Common myeloid progenitor, CD34-positive (primary cell): ENCODE measurements around the gene PXN.

ENCODE experiments used
- CTCF ChIA-PET: fragments of 350-600 bp; sonication (Branson Sonifier 250); formaldehyde crosslinking; loops from one replicate; lab custom pipeline; 2021; ENCODE audit warnings: antibody characterized with exemption; lab: Charles Lee
- POLR2A ChIA-PET: fragments of 350-600 bp; sonication (Branson Sonifier 250); formaldehyde crosslinking; loops from one replicate; lab custom pipeline; 2021; ENCODE audit warnings: antibody characterized with exemption; lab: Charles Lee
- DNase-seq, 3 donors: peaks; one replicate each; pipeline versions ENCODE4 v3.0.0 to v3.0.0-alpha.2; 2013
- H3K27ac ChIP-seq, 2 experiments: 1 replicate in 1 of 2; 2 replicates in 1 of 2; pipeline ENCODE4 v1.7.0; 2013; ENCODE audit warnings: inconsistent platforms in 2 of 2, low read length in 2 of 2, mild to moderate bottlenecking in 2 of 2, low read depth in 1 of 2, moderate library complexity in 1 of 2; ENCODE audit not compliant: severe bottlenecking in 2 of 2, insufficient read depth in 1 of 2, poor library complexity in 1 of 2
- H3K27me3 ChIP-seq, 5 experiments: replicated peaks in 2 of 5; 1 replicate in 3 of 5; 2 replicates in 2 of 5; pipeline versions ENCODE4 v1.6.1 to v1.7.0; 2013; ENCODE audit warnings: low read length in 4 of 5, mild to moderate bottlenecking in 2 of 5, moderate library complexity in 2 of 5, inconsistent platforms in 1 of 5; ENCODE audit not compliant: insufficient read depth in 5 of 5, control insufficient read depth in 4 of 5
- H3K36me3 ChIP-seq, 4 experiments: 1 replicate in 2 of 4; 2 replicates in 2 of 4; pipeline versions ENCODE4 v1.6.1 to v1.7.0; 2013; ENCODE audit warnings: low read length in 3 of 4, control low read depth in 1 of 4, mild to moderate bottlenecking in 1 of 4; ENCODE audit not compliant: control insufficient read depth in 4 of 4, insufficient read depth in 4 of 4
- H3K4me1 ChIP-seq, 4 experiments: 1 replicate in 3 of 4; 2 replicates in 1 of 4; pipeline versions ENCODE4 v1.6.1 to v1.7.1; 2013; ENCODE audit warnings: low read length in 3 of 4, mild to moderate bottlenecking in 3 of 4, control low read depth in 1 of 4, inconsistent platforms in 1 of 4, moderate library complexity in 1 of 4; ENCODE audit not compliant: control insufficient read depth in 4 of 4, insufficient read depth in 4 of 4; ENCODE audit errors: control extremely low read depth in 1 of 4
- H3K4me3 ChIP-seq, 7 experiments: 1 replicate in 4 of 7; 2 replicates in 3 of 7; pipeline versions ENCODE4 v1.5.1 to v1.7.0; 2013; ENCODE audit warnings: mild to moderate bottlenecking in 7 of 7, low read length in 6 of 7, moderate library complexity in 6 of 7, inconsistent platforms in 2 of 7, low read depth in 2 of 7, control low read depth in 1 of 7; ENCODE audit not compliant: insufficient read depth in 4 of 7, control insufficient read depth in 1 of 7; ENCODE audit errors: extremely low read depth in 1 of 7
- H3K9me3 ChIP-seq, 5 experiments: 1 replicate in 4 of 5; 2 replicates in 1 of 5; pipeline versions ENCODE4 v1.6.1 to v1.7.1; 2013; ENCODE audit warnings: low read length in 4 of 5, mild to moderate bottlenecking in 2 of 5, inconsistent platforms in 1 of 5, low read depth in 1 of 5, moderate library complexity in 1 of 5; ENCODE audit not compliant: control insufficient read depth in 4 of 5, insufficient read depth in 2 of 5; ENCODE audit errors: control extremely low read depth in 1 of 5
- WGBS: methylation state at CpG from one replicate; pipeline ENCODE4 v1.1.5; 2013; ENCODE audit not compliant: insufficient coverage; 5-methylcytosine and 5-hydroxymethylcytosine counted together

The PXN gene

DNA sequence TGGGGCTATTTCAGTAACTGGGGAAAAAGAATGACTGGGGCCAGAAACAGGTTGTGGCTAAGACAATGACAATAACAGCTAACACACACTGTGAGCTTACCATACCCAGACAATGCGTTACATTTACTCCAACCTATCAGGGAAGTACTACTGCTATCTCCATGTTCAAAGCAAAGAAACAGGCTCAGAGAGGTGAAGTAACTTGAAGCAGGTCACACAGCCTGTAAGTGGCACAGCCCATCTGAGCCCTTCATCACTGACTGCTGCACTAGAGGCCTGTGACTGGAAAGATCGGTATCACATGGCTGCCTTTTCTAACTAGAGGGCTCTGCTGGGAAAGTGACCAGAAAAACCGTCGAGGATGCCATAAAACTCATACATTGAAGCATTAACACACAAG lies 78.9 kb downstream of the PXN start:
- ChIA-PET CTCF (interaction anchor here (1.2 kb wide), 1 partner anchor 15 kb away, joined by 4 read pairs; the partner anchor contains the start of gene RPLP0), POLR2A (interaction anchor here (1.0 kb wide), 1 partner anchor 15 kb away, joined by 3 read pairs; the partner anchor contains the start of gene RPLP0)
- Histone ChIP-seq H3K9me3 (no peaks in the 10 kb centered on the region), H3K4me1 (no peaks in the 10 kb centered on the region), H3K4me3 (no peak overlapping the region), H3K27me3 (no peaks in the 10 kb centered on the region), H3K27ac (no peak overlapping the region), H3K36me3 (peaks cover 25 to 83% (median 62%) of the 10 kb centered on the region in 4 experiments)
- no peak for DNase-seq
- WGBS: 100% methylated on average over 2 of the region's 4 CpGs

DNA sequence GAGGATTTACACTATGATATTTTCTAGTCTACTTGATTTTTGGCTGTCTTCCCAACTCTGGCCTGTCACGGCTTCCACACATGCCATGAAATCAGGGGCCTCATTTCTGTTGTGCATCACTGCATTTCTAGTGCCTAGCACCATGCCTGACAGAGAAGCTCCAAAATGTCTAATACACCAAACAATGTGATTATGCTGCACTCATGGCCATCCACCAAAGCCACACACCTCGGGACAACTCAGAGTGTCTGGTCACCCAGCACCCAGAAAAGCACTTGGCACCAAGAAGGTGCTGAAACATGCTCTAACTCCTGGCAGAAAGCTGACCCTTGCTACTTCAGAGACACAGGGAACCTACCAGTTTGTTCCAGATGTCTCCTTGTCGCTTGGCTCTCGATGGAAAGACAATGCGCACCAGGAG lies 82.3 kb downstream of the PXN start:
- CTCF ChIA-PET: no interaction called here
- no peaks in the 10 kb centered on the region for H3K4me1 ChIP-seq
- H3K27me3 ChIP-seq: no peaks in the 10 kb centered on the region
- WGBS: 100% methylated on average over 5 of the region's 5 CpGs
- DNase-seq: no peak
- H3K4me3 ChIP-seq: no peak overlapping the region
- POLR2A ChIA-PET: no interaction called here
- peaks cover 29 to 79% (median 59%) of the 10 kb centered on the region in 4 experiments for H3K36me3 ChIP-seq
- H3K27ac ChIP-seq: no peak overlapping the region
- H3K9me3 ChIP-seq: no peaks in the 10 kb centered on the region

DNA sequence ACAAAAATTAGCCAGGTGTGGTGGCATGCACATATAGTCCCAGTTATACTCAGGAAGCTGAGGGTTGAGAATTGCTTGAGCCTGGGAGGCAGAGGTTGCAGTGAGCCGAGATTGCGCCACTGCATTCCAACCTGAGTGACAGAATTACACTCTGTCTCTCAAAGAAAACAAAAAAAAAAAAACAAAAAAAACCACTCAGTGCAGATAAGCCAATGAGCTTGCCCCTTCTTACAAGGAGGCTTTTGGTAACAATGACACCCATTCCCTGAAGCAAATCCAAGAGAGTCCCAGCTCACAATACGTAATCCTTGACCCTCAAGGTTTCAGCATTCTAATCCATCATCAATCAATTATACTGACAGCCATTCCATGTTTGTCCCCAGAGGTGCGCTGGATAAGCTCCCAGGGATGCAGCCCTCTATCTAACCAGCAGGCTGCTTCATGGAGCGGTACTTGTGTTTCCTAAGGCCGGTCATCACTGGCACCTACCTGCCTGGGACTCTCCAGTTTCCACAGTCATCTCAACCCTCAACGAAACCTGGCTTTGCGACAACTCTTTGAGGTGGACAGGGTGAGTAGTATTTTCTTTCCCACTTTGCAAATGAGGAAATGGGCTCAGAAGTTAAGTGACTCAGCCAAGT lies 83.4 kb downstream of the PXN start:
- H3K4me3 ChIP-seq: no peak overlapping the region
- peaks cover 28 to 83% (median 61%) of the 10 kb centered on the region in 4 experiments for H3K36me3 ChIP-seq
- no peaks in the 10 kb centered on the region for H3K9me3 ChIP-seq
- H3K4me1 ChIP-seq: no peaks in the 10 kb centered on the region
- no peak overlapping the region for H3K27ac ChIP-seq
- CTCF ChIA-PET: no interaction called here
- no peak for DNase-seq
- 96% methylated on average over 8 of the region's 8 CpGs for WGBS
- H3K27me3 ChIP-seq: no peaks in the 10 kb centered on the region
- POLR2A ChIA-PET: no interaction called here

DNA sequence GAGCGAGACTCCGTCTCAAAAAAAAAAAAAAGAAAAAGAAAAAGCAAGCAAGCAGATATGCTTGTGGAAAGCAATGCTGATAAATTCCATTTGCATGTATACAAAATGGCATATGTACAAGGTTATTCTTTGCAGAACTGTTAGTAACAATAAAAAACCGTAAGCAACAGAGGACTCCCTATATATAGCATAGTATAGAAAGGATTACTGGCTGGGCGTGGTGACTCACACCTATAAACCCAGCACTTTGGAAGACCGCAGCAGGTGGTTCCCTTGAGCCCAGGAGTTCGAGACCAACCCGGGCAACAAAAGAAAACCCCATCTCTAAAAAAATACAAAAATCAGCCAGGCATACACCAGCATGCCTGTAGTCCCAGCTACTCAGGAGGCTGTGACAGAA lies 84.6 kb downstream of the PXN start:
- Histone ChIP-seq H3K27ac (no peak overlapping the region), H3K4me3 (no peak overlapping the region), H3K27me3 (no peaks in the 10 kb centered on the region), H3K36me3 (peaks cover 24 to 83% (median 61%) of the 10 kb centered on the region in 4 experiments), H3K9me3 (no peaks in the 10 kb centered on the region), H3K4me1 (no peaks in the 10 kb centered on the region)
- DNase-seq: no peak
- POLR2A ChIA-PET: no interaction called here
- 97% methylated on average over 4 of the region's 7 CpGs for WGBS
- CTCF ChIA-PET: no interaction called here

DNA sequence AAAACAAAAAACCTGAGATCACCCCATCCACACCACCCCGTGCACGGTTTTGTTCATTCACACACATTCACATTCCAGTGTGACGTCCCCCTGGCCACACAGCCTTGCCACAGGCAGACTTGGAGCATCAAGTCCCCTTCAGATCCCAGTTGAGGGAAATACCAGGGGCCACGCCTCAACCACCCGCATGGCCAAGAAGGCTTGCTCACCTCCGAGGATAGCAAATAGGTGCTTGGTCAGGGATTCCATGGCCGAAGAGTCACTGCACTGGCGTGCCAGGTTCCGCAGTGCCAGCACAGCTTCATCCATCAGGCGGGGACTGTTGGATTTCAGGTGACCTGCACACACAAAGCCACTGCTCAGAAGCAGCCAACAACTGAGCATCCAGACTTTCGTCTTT lies 90.0 kb downstream of the PXN start:
- POLR2A ChIA-PET: no interaction called here

DNA sequence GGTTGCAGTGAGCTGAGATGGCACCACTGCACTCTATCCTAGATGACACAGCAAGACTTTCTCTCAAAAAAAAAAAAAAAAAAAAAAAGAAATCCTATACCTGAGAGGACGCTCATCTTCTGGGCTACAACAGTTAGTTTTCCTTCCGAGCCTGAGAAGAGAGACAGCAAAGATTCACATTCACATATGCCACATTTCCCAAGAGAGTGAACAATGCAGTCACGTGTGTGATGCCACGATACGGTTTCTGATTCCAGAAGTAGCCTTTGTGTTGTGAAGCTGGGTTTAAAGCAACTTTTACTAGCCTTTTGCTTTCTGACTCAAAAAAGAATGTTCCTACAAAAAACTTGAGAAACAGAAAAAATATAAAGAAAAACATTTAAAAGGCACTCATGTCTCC lies 90.5 kb downstream of the PXN start:
- ChIA-PET POLR2A (no interaction called here), CTCF (interaction anchor here (1.4 kb wide), 1 partner anchor 16 kb away, joined by 3 read pairs; no protein-coding TSS in a partner anchor)
- Histone ChIP-seq H3K36me3 (peaks cover 20 to 89% (median 63%) of the 10 kb centered on the region in 4 experiments), H3K27ac (no peak overlapping the region), H3K9me3 (no peaks in the 10 kb centered on the region), H3K4me1 (no peaks in the 10 kb centered on the region), H3K27me3 (no peaks in the 10 kb centered on the region), H3K4me3 (no peak overlapping the region)
- WGBS: no CpG with 5 or more reads among the region's 5 CpGs
- no peak for DNase-seq

More for the DNA sequence above, 90.0 kb downstream of the PXN start:
- CTCF ChIA-PET: interaction anchor here (1.4 kb wide), 1 partner anchor 16 kb away, joined by 3 read pairs; no protein-coding TSS in a partner anchor
- no peaks in the 10 kb centered on the region for H3K27me3 ChIP-seq
- no peak for DNase-seq
- no peak overlapping the region for H3K27ac ChIP-seq
- no peaks in the 10 kb centered on the region for H3K4me1 ChIP-seq
- H3K36me3 ChIP-seq: peaks cover 19 to 89% (median 59%) of the 10 kb centered on the region in 4 experiments
- 98% methylated on average over 10 of the region's 11 CpGs for WGBS
- no peak overlapping the region for H3K4me3 ChIP-seq
- no peaks in the 10 kb centered on the region for H3K9me3 ChIP-seq

DNA sequence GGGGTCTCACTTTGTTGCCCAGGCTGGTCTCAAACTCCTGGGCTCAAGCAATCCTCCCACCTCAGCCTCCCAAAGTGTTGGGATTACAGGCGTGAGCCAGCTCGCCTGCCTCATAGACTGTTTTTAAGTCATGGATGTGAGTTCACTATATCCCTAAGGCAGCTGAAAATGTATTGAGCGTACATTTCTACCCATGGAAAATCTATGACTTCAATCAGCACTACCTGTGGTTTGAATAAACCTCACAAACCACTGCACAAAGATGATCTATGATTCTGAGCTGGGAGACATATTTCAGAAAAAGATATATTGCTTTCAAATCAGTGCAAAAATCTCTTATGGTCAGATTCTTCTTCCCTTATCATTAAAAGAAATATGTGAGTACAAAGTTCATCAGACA lies 93.5 kb downstream of the PXN start:
- no peak for DNase-seq
- Histone ChIP-seq H3K4me1 (no peaks in the 10 kb centered on the region), H3K36me3 (peaks cover 28 to 88% (median 61%) of the 10 kb centered on the region in 4 experiments), H3K9me3 (no peaks in the 10 kb centered on the region), H3K27ac (no peak overlapping the region), H3K4me3 (no peak overlapping the region), H3K27me3 (no peaks in the 10 kb centered on the region)
- WGBS: 100% methylated on average over 2 of the region's 3 CpGs
- ChIA-PET CTCF (interaction anchor here (1.1 to 1.5 kb wide), 2 partner anchors 16 to 46 kb away, joined by 3 to 5 read pairs; no protein-coding TSS in a partner anchor), POLR2A (no interaction called here)
